Kidney (tissue), 14 donors: ENCODE measurements around the gene ATG10. TPM values are rescaled to one million over a fixed set of nuclear protein-coding genes. Genes with fewer than 3 reads are reported as not detected.
A peak's percentile ranks its signal among the peaks of the same experiment; 100 is the strongest.

Experiments
- DNase-seq, 5 donors: peaks; one replicate each; pipeline ENCODE4 v3.0.0-alpha.2; 2013 to 2020
- FAIRE-seq: peaks from 2 replicates; lab custom pipeline; 2012; peaks lifted over from hg19 to GRCh38; lab: Jason Lieb, UNC
- H3K27ac ChIP-seq, 2 donors: one replicate each; pipeline ENCODE4 v1.7.0; 2013; ENCODE audit warnings: low read depth in 2 of 2, low read length in 2 of 2, inconsistent platforms in 1 of 2
- H3K27me3 ChIP-seq: one replicate; pipeline ENCODE4 v1.7.1; 2013; ENCODE audit warnings: low read length, inconsistent platforms; ENCODE audit not compliant: control insufficient read depth, insufficient read depth
- H3K36me3 ChIP-seq, 3 donors: one replicate each; pipeline versions ENCODE4 v1.7.0 to v1.7.1; 2013; ENCODE audit warnings: low read length in 3 of 3, control low read depth in 1 of 3, inconsistent platforms in 1 of 3; ENCODE audit not compliant: insufficient read depth in 3 of 3, control insufficient read depth in 2 of 3
- H3K4me1 ChIP-seq, 3 donors: one replicate each; pipeline versions ENCODE4 v1.7.0 to v1.7.1; 2013; ENCODE audit warnings: low read length in 3 of 3, inconsistent platforms in 1 of 3, low read depth in 1 of 3; ENCODE audit not compliant: control insufficient read depth in 2 of 3, insufficient read depth in 2 of 3
- H3K4me3 ChIP-seq, 3 donors: one replicate each; pipeline versions ENCODE4 v1.7.0 to v1.8.1; 2013; ENCODE audit warnings: low read length in 3 of 3, control low read depth in 1 of 3, inconsistent platforms in 1 of 3
- H3K9ac ChIP-seq, 3 donors: one replicate each; pipeline versions ENCODE4 v1.7.0 to v1.7.1; 2013; ENCODE audit warnings: low read length in 3 of 3, control low read depth in 1 of 3, inconsistent platforms in 1 of 3
- H3K9me3 ChIP-seq, 3 donors: one replicate each; pipeline versions ENCODE4 v1.7.0 to v1.7.1; 2013; ENCODE audit warnings: low read length in 3 of 3, control low read depth in 1 of 3, inconsistent platforms in 1 of 3; ENCODE audit not compliant: control insufficient read depth in 2 of 3, insufficient read depth in 1 of 3
- CTCF ChIP-seq: IDR thresholded peaks from 3 replicates; pipeline ENCODE4 v1.5.1; 2012; ENCODE audit warnings: mild to moderate bottlenecking, moderate library complexity, borderline replicate concordance; ENCODE audit not compliant: insufficient read depth; ENCODE audit errors: extremely low read depth
- intact Hi-C: fragments of 100-400 bp; cut with DNase I; formaldehyde crosslinking; loops from one replicate; pipeline ENCODE4 v1.11.1; 2022
- polyA plus RNA-seq: library from polyadenylated mRNA; stranded (reverse); fragments of 350-450 nt; fragmentation: Illumina TruSeq; extraction: RNeasy Lipid Tissue Mini Kit (QIAGEN cat#74804); gene quantifications from one replicate; pipeline ENCODE4 v1.2.3, GENCODE V29; 2014; ENCODE audit warnings: low read depth, low replicate concordance; ENCODE audit not compliant: insufficient read depth
- total RNA-seq: library from RNA; stranded (reverse); fragmentation: NEBNext Ultra II Directional; extraction: Animal tissue kit (Norgen Biotek cat#: 25700); gene quantifications from one replicate; pipeline ENCODE4 v1.2.1, GENCODE V29; 2021
- donor health status: control.
- donor health status: control.
- donor health status: control.
- donor health status: control.
- donor health status: control.
- donor health status: DM: yes; HTN: yes; CAD: no.
- donor health status: Normal renal cell carcinoma (clear cell type).

The ATG10 gene
- total and polyA plus RNA-seq, 2 donors from 2014 or later: 8.6 to 8.7 TPM

GRCh38 chr5:82095536-82095935, 123.7 kb downstream of the ATG10 start:
- Histone ChIP-seq H3K9me3 (peaks cover 0 to 18% (median 8%) of the 10 kb centered on the region in 3 donors), H3K36me3 (peaks cover 0 to 3% (median 0%) of the 10 kb centered on the region in 3 donors), H3K4me1 (peaks cover 0 to 4% (median 0%) of the 10 kb centered on the region in 3 donors), H3K27me3 (no peaks in the 10 kb centered on the region), H3K9ac (no peak overlapping the region), H3K4me3 (no peak overlapping the region), H3K27ac (no peak overlapping the region)
- intact Hi-C loops: no loop called here
- no peak for TF ChIP-seq CTCF
- DNase-seq (peak in 4 of 5 donors; percentile 33 to 60 (median 50)), FAIRE-seq (no peak)

- TF ChIP-seq CTCF: no peak
- no peak overlapping the region for H3K27ac ChIP-seq
- FAIRE-seq (no peak), DNase-seq (no peak)
- no peak overlapping the region for H3K4me3 ChIP-seq
- intact Hi-C loops: no loop called here
- peaks cover 0 to 3% (median 0%) of the 10 kb centered on the region in 3 donors for H3K36me3 ChIP-seq
- H3K27me3 ChIP-seq: no peaks in the 10 kb centered on the region
- H3K9me3 ChIP-seq: peaks cover 0 to 18% (median 8%) of the 10 kb centered on the region in 3 donors
- no peak overlapping the region for H3K9ac ChIP-seq
- peaks cover 0 to 4% (median 4%) of the 10 kb centered on the region in 3 donors for H3K4me1 ChIP-seq
These were observed 124.4 kb downstream of the ATG10 start for GRCh38 chr5:82096249-82096648.

- DNase-seq (peak in 2 of 5 donors; percentile 30 to 41), FAIRE-seq (no peak)
- TF ChIP-seq CTCF: no peak
- intact Hi-C loops: no loop called here
- H3K4me1 ChIP-seq: peaks cover 0 to 5% (median 4%) of the 10 kb centered on the region in 3 donors
- H3K27ac ChIP-seq: no peak overlapping the region
- H3K27me3 ChIP-seq: no peaks in the 10 kb centered on the region
- H3K4me3 ChIP-seq: no peak overlapping the region
- no peaks in the 10 kb centered on the region for H3K36me3 ChIP-seq
- H3K9me3 ChIP-seq: no peaks in the 10 kb centered on the region
- no peak overlapping the region for H3K9ac ChIP-seq
These were observed 128.7 kb downstream of the ATG10 start for GRCh38 chr5:82100303-82101077.
